Measurements from ENCODE around the gene OR1E2. TPM values are rescaled to one million over a fixed set of nuclear protein-coding genes. Genes with fewer than 3 reads are reported as not detected.
"Not testable (repeated sequence)": the region's sequence is repeated elsewhere in the genome, so short reads cannot be mapped to it uniquely, and the experiment has no call there.

OR1E2 gene
- total and polyA plus RNA-seq, 2 donors (not counting 1 experiment from before 2014, with no cell fraction given): not detected

GRCh38 chr17:3401786-3402185 is 31.9 kb downstream of the OR1E2 start:
- H3K4me1 ChIP-seq (ENCODE audit: control insufficient read depth, extremely low read depth, insufficient read depth, low read length): no peaks in the 10 kb centered on the region
- H3K27ac ChIP-seq (ENCODE audit: insufficient read depth, low read length): no peak overlapping the region
- no peaks in the 10 kb centered on the region for H3K79me2 ChIP-seq (ENCODE audit: control insufficient read depth, insufficient read depth, low read length)
- H4K20me1 ChIP-seq (ENCODE audit: control insufficient read depth, extremely low read depth, insufficient read depth, low read length): no peaks in the 10 kb centered on the region
- no peak overlapping the region for H3K9ac ChIP-seq (ENCODE audit: insufficient read depth, low read length)
- no peak overlapping the region for H3K4me3 ChIP-seq (replicated peaks in 1 of 4; ENCODE audit: control extremely low read depth in 1 of 4, insufficient read depth in 1 of 4, low read depth in 3 of 4, low read length in 4 of 4)
- no peaks in the 10 kb centered on the region for H3K27me3 ChIP-seq (ENCODE audit: control insufficient read depth, insufficient read depth, low read length)
- no peak overlapping the region for H2AFZ ChIP-seq (ENCODE audit: low read length)
- no peak for TF ChIP-seq CTCF (conservative IDR thresholded peaks at IDR 0.05 in 1 of 2, IDR thresholded peaks at IDR 0.05 in 1 of 2; ENCODE audit: low read depth in 1 of 2, low read length in 2 of 2)
- TF ChIP-seq EZH2 (IDR thresholded peaks at IDR 0.05; ENCODE audit: low read length, missing control alignments): no peak
- H3K36me3 ChIP-seq (ENCODE audit: control insufficient read depth, insufficient read depth, low read length): no peaks in the 10 kb centered on the region
- no peak for DNase-seq (ENCODE audit: low read depth in 2 of 2)
- no peaks in the 10 kb centered on the region for H3K9me3 ChIP-seq (ENCODE audit: control insufficient read depth, insufficient read depth, low read depth, low read length)
- H3K4me2 ChIP-seq (ENCODE audit: extremely low read depth, insufficient read depth, low read length): no peak overlapping the region

- Histone ChIP-seq H3K4me3 (replicated peaks in 1 of 4; ENCODE audit: control extremely low read depth in 1 of 4, insufficient read depth in 1 of 4, low read depth in 3 of 4, low read length in 4 of 4) (no peak overlapping the region), H3K36me3 (ENCODE audit: control insufficient read depth, insufficient read depth, low read length) (no peaks in the 10 kb centered on the region), H3K27ac (ENCODE audit: insufficient read depth, low read length) (no peak overlapping the region), H3K4me1 (ENCODE audit: control insufficient read depth, extremely low read depth, insufficient read depth, low read length) (no peaks in the 10 kb centered on the region), H4K20me1 (ENCODE audit: control insufficient read depth, extremely low read depth, insufficient read depth, low read length) (no peaks in the 10 kb centered on the region), H3K79me2 (ENCODE audit: control insufficient read depth, insufficient read depth, low read length) (no peaks in the 10 kb centered on the region), H3K27me3 (ENCODE audit: control insufficient read depth, insufficient read depth, low read length) (no peaks in the 10 kb centered on the region), H2AFZ (ENCODE audit: low read length) (no peak overlapping the region), H3K4me2 (ENCODE audit: extremely low read depth, insufficient read depth, low read length) (no peak overlapping the region), H3K9me3 (ENCODE audit: control insufficient read depth, insufficient read depth, low read depth, low read length) (no peaks in the 10 kb centered on the region), H3K9ac (ENCODE audit: insufficient read depth, low read length) (no peak overlapping the region)
- TF ChIP-seq EZH2 (IDR thresholded peaks at IDR 0.05; ENCODE audit: low read length, missing control alignments) (no peak), CTCF (conservative IDR thresholded peaks at IDR 0.05 in 1 of 2, IDR thresholded peaks at IDR 0.05 in 1 of 2; ENCODE audit: low read depth in 1 of 2, low read length in 2 of 2) (no peak)
- no peak for DNase-seq (ENCODE audit: low read depth in 2 of 2)
These were observed 33.6 kb downstream of the OR1E2 start for GRCh38 chr17:3400055-3400454.

- Histone ChIP-seq H3K27me3 (ENCODE audit: control insufficient read depth, insufficient read depth, low read length) (no peaks in the 10 kb centered on the region), H3K4me3 (replicated peaks in 1 of 4; ENCODE audit: control extremely low read depth in 1 of 4, insufficient read depth in 1 of 4, low read depth in 3 of 4, low read length in 4 of 4) (no peak within 1 kb of the TSS), H3K79me2 (ENCODE audit: control insufficient read depth, insufficient read depth, low read length) (no peaks in the 10 kb centered on the region), H3K9me3 (ENCODE audit: control insufficient read depth, insufficient read depth, low read depth, low read length) (no peaks in the 10 kb centered on the region), H3K36me3 (ENCODE audit: control insufficient read depth, insufficient read depth, low read length) (no peaks in the 10 kb centered on the region), H3K27ac (ENCODE audit: insufficient read depth, low read length) (no peak within 1 kb of the TSS), H3K4me1 (ENCODE audit: control insufficient read depth, extremely low read depth, insufficient read depth, low read length) (no peaks in the 10 kb centered on the region), H3K9ac (ENCODE audit: insufficient read depth, low read length) (no peak within 1 kb of the TSS), H2AFZ (ENCODE audit: low read length) (no peak within 1 kb of the TSS), H3K4me2 (ENCODE audit: extremely low read depth, insufficient read depth, low read length) (no peak within 1 kb of the TSS), H4K20me1 (ENCODE audit: control insufficient read depth, extremely low read depth, insufficient read depth, low read length) (no peaks in the 10 kb centered on the region)
- TF ChIP-seq EZH2 (IDR thresholded peaks at IDR 0.05; ENCODE audit: low read length, missing control alignments): no peak
- TF ChIP-seq CTCF (conservative IDR thresholded peaks at IDR 0.05 in 1 of 2, IDR thresholded peaks at IDR 0.05 in 1 of 2; ENCODE audit: low read depth in 1 of 2, low read length in 2 of 2): no peak
- no peak for DNase-seq (ENCODE audit: low read depth in 2 of 2)
These were observed 35.3 kb downstream of the OR1E2 start, which contains the start of gene OR1E1 for GRCh38 chr17:3398310-3398709. Gene OR1E1 (minus strand): TSS chr17:3398410. CDS start chr17:3398410, 0 bp downstream.

- H3K27ac ChIP-seq (ENCODE audit: insufficient read depth, low read length); H4K20me1 ChIP-seq (ENCODE audit: control insufficient read depth, extremely low read depth, insufficient read depth, low read length); H3K79me2 ChIP-seq (ENCODE audit: control insufficient read depth, insufficient read depth, low read length); DNase-seq (ENCODE audit: low read depth in 2 of 2); H2AFZ ChIP-seq (ENCODE audit: low read length); H3K4me3 ChIP-seq (replicated peaks in 1 of 4; ENCODE audit: control extremely low read depth in 1 of 4, insufficient read depth in 1 of 4, low read depth in 3 of 4, low read length in 4 of 4); H3K27me3 ChIP-seq (ENCODE audit: control insufficient read depth, insufficient read depth, low read length); H3K4me2 ChIP-seq (ENCODE audit: extremely low read depth, insufficient read depth, low read length); H3K9me3 ChIP-seq (ENCODE audit: control insufficient read depth, insufficient read depth, low read depth, low read length); H3K36me3 ChIP-seq (ENCODE audit: control insufficient read depth, insufficient read depth, low read length); H3K4me1 ChIP-seq (ENCODE audit: control insufficient read depth, extremely low read depth, insufficient read depth, low read length); H3K9ac ChIP-seq (ENCODE audit: insufficient read depth, low read length): not testable (repeated sequence)
These were observed 35.8 kb downstream of the OR1E2 start for GRCh38 chr17:3397801-3398200.

Measured in fibroblast of lung (primary cell).